Measurements from ENCODE around the gene ODAD4.

ODAD4 gene

DNA sequence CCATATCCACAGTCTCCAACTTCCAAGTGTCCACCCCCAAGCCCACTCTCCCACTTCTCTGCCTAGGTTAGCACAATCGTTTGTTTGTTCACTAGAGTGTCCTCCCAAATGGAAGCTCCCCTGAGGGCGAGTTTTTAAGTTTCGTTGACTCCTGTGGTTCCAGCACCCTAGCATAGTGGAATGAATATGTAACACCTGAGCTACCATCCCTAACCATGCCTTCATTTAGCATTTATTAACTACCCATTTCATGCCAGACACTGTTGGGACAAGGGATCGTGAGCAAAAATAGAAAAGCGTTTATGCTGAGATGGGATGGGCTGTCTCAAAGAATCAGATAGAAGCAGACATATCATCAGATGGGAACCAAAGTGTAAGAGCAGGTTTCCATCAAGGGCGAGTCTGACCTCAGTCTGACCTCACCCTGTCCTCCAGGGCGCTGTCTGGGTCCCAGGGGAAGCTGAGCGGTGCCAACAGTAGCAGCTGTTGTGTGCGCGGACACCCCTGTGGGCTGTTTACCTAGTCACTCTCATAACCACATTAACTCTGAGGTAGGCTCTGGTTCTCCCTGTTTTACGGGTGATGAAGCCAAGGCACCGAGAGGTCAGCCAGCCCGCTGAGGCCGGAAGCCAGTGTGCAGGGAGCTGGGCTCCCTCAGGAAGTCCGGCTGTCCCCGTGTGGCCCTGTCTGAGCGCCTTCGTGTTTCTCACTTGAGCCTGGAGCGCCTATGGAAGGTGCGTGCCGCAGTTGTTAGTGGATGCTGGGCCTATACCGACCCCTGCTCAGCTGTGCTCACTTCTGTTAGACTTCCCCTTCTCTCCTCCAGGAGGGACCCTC, 42.4 kb downstream of the ODAD4 start:
- no peak for DNase-seq

- DNase-seq, result no peak
These were observed 43.0 kb downstream of the ODAD4 start for GRCh38 chr17:41973408-41973811.

DNA sequence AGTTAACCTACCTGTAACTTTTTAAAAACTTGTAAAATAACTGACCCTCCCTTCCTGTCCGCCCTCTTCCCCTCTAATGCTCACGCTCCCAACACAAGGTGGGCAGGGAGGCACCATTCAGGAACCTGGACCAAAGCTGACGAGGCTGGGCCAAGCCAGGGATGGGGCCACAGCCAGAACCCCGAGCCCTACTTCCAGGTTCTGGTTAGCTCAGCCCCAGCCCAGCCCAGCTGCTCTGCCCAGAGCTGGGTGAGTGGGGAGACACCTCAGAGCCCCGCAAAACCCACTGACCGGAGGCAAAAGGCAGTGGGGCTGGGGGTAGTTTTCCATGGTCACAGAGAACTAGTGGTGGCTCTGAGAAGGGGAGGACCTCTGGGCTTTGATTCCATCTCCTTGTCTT, 43.6 kb downstream of the ODAD4 start:
- no peak for DNase-seq

GRCh38 chr17:41974658-41975057, 44.2 kb downstream of the ODAD4 start:
- DNase-seq, result no peak

DNA sequence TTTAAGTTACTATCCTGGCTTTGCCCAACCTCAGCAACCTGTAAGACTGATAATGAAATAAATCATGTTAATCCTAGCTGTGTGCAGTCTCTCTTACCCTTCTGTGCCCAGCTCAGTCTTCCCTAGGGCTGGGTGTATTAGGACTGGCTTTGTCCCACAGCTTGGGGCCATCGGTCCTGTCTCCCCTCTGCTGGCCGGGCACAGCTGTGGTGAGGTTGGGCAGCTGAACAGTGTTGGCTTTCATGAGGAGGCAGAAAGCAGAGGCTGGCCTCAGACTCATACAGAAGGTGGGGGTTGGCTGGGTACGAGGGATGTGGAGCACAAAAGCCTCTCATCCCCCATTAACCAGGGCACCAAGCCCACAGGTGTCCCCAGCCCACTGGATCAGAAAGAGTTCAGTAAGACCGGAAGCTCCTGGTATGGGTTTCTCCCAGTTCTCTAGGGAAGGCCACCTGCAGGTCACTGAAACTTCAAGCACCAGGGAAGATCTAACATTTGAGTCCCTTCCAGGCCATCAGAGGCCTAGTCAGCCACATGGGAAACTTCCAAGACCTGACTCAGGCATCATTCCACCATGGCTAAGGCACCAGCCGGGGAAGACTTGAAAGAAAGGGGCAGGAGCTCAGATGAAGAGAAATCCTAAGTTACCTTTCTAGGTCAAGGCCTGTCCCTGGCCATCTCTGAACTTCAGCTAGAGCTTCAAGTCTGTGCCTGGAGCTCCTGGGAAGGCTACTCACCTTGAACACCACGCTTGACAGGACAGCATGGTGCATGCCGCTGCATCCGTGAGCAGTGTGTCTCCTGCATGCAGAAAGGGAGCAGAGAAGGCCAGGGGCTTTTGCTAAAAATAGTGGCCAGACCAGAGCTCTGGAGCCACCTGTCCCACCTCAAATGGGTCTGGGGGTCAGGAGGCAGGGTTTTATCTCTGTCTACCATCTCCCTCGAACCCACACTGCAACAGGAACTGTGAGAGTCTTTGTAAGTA, 45.0 kb downstream of the ODAD4 start:
- no peak for DNase-seq

DNA sequence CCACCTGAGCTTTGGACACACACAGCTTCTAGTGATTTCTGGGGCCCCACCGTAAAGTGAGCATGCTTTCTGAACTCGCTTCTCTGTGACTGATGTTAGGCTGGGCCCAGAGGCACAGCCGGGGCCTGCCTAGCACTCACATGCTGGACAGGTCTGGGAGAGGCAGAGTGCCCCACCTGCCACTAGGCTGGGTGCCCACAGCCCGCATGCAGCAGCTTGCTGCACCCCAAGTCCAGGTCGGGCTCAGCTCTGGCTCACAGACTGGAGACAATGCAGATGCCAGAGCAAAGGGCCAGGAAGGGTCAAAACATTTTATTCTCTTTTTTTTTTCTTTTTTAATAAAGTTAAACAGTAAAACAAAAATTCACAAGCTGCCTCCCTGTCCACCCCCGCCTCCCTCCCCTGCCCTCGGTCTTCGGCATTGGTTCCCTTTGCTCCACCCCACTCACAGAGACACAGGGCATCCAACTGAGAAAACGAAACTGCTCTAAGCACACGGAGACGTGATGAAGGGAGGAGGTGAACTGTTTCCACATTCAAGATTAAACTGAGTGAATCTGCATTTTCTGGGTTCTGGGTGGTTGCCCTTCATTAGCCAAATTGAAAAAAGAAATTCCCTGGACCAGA, 45.8 kb downstream of the ODAD4 start:
- DNase-seq, result no peak

- DNase-seq, result no peak
These were observed 47.6 kb downstream of the ODAD4 start for GRCh38 chr17:41977991-41978390.

DNA sequence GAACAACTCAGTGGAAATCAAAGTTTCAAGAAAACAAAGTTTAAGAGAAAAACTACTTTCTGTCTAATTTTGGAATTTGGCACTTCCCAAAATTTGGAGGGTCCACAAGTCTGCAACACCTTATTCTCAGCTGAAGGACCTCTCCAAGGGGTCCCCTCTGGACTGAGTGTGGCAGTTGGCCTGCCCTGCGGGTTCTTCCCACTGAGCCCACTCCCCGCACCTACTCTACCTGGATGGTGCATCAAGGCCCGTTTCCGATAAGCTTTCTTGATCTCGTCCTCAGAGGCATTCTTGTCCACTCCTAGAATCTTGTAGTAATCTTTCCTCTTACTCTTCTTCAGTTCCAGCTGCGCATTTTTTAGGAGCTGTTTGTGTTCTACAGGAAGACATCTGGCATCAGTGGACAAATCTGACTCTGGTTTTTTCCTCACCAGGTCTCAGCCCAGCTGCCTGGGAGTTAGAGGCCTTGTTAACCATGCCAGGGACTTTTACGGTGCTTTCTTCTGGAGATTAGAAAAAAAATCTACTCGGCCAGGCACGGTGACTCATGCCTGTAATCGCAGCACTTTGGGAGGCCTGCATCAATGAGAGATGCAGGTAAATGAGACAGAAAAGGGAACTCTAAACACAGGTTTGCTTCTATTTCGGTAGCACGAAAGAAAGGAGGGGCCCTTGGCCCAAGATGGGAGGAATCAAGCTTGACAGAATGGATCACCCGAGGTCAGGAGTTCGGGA, 51.8 kb downstream of the ODAD4 start:
- DNase-seq, result no peak

GRCh38 chr17:41984454-41984853, 54.0 kb downstream of the ODAD4 start:
- DNase-seq, result no peak

DNA sequence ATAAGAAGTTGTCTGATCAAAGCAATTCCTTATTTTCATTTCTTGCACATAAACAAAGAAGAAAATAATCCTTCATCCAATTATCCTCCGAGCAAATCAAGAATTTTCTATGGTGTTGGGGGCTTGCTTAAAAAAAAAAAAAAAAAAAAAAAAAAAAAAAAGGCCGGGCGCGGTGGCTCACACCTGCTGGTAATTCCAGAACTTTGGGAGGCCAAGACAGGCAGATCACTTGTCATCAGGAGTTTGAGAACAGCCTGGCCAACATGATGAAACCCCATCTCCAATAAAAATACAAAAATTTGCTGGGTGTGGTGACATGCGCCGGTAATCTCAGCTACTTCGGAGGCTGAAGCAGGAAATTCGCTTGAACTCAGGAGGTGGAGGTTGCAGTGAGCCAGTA, 55.5 kb downstream of the ODAD4 start:
- no peak for DNase-seq

DNA sequence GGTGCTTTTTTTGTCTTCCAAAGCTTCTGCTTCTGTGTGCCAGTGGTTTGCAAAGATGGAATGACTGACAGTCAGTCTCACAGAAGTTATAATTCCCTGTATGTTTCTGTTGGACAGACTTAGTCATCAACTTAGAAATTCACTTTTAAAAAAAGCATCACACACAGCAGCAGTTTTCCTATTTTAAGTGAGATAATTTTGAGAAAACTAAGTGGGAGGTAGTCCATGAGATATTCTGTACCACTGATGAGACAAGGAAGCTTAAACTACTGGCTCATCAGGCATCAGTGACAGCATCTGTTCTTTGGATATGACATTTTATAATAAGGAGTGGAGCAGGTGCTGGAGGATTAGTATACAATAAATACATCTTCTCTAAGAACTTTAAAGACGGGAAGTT, 56.2 kb downstream of the ODAD4 start:
- no peak for DNase-seq

DNA sequence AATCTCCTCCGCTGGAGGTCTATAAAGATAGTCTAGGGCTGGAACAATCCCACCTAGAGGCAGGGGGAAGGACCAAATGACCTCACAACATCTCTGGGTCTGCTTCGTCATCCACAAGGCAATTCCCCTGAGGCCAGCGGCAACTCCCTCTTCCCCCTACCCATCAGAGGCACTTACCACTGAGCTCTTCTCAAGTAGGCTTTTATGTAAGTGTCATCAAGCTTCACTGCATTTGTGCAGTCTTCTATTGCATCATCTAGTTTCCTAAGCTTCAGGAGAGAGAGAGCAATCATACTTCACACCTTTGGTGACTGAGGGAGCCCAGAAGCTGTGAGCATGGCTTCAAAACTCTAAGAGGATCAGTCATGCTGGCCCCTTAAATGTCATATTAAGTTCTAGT, 57.2 kb downstream of the ODAD4 start:
- no peak for DNase-seq

DNA sequence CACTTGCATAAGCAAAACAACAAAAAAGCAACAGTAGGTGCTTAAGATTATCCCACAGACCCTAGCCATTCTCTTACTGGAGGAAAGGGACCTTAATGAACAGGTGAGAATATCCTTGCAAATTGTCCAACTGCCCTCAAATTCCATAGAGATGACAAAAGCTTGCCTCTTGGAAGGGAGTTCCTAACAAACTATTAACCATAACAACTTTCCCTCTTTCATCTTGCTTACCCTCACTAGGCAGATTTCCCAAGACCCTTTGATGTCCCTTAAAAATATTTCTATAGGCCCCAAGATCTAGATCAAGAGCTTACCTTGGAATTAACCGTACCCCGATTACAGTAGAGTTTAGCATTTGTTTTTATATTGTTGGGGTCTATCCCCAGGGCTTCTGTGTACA, 58.0 kb downstream of the ODAD4 start:
- no peak for DNase-seq

- no peak for DNase-seq
These were observed 59.4 kb downstream of the ODAD4 start for GRCh38 chr17:41989702-41990419.

- no peak for DNase-seq
These were observed 62.2 kb downstream of the ODAD4 start for GRCh38 chr17:41992576-41992975.

GRCh38 chr17:41996855-41997164, 66.4 kb downstream of the ODAD4 start:
- no peak for DNase-seq

GRCh38 chr17:41998497-41998896, 68.1 kb downstream of the ODAD4 start:
- no peak for DNase-seq

- DNase-seq, result no peak
These were observed 70.2 kb downstream of the ODAD4 start for GRCh38 chr17:42000413-42001133.

DNA sequence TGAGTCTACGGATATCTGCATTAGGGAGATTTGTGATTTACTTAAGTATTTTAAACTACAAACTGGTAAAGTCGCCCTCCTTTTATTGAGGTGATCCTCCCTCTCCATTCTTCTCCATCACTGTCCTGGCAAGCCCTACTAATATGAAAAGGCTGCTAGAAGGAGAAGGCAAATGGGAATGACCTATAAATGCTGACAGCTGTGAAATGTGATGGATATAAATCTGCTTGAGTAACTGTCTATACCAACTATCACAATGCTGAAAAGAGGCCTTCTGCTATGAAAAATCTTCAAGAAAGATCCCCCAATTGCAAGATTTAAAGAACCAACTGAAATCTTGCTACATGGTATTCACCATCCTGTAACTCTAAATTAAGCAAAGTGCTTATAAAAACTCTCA, 71.3 kb downstream of the ODAD4 start:
- no peak for DNase-seq

- DNase-seq, result no peak
These were observed 71.9 kb downstream of the ODAD4 start for GRCh38 chr17:42002175-42002791.

DNA sequence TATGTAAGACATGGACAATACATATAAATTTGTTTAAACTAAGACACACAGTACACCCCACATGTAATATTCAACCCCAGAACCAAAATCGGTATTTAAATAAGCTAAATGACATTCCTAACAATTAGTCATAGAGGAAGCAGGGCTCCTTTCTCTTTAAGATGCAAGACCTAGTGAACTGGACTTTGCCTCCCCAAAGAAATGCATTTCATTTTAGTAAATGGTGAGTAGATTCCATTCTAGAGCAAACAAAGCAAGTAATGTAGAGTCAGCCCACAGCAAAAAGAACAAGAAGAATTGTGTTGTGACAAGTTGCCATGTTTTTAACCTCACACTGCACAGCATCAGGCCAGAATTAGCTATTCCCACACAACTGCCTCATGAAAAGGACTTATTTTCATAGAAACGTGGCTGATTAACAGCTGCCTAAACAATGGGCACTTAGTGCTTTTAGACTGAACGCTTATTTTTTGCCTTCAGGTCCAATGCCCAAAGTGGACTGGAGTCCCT, 72.4 kb downstream of the ODAD4 start:
- DNase-seq, result no peak

All from CD4-positive, alpha-beta T cell treated with Interleukin-10 for 1 hour (primary cell).